DOHH2 (cell line): Measurements from ENCODE around the gene KNDC1.

ENCODE experiments used
- H3F3A ChIP-seq: fragments of 200-600 bp; sonication (generic), shearing (Covaris generic); 2 replicates; pipeline ENCODE4 v1.6.0; 2016; ENCODE audit warnings: antibody characterized with exemption, mild to moderate bottlenecking; ENCODE audit not compliant: control insufficient read depth, insufficient read depth
- H3K27ac ChIP-seq: fragments of 200-600 bp; sonication (generic); 2 replicates; pipeline ENCODE4 v1.5.1; 2014; ENCODE audit warnings: low read depth, mild to moderate bottlenecking, low read length, moderate library complexity
- H3K27me3 ChIP-seq: fragments of 200-600 bp; sonication (generic); 2 replicates; pipeline ENCODE4 v1.6.1; 2014; ENCODE audit warnings: mild to moderate bottlenecking, low read length, mixed read lengths; ENCODE audit not compliant: control insufficient read depth
- H3K36me3 ChIP-seq: fragments of 200-600 bp; sonication (generic); 2 replicates; pipeline ENCODE4 v1.6.1; 2014; ENCODE audit warnings: mild to moderate bottlenecking, low read length, moderate library complexity, mixed read lengths; ENCODE audit not compliant: control insufficient read depth
- H3K4me1 ChIP-seq: fragments of 200-600 bp; sonication (generic); 2 replicates; pipeline ENCODE4 v1.6.1; 2014; ENCODE audit warnings: mild to moderate bottlenecking, low read length, mixed read lengths; ENCODE audit not compliant: control insufficient read depth
- H3K4me2 ChIP-seq: fragments of 200-600 bp; sonication (generic); 2 replicates; pipeline ENCODE4 v1.6.0; 2014; ENCODE audit warnings: mild to moderate bottlenecking, low read length, moderate library complexity
- H3K4me3 ChIP-seq: fragments of 200-600 bp; sonication (generic); 2 replicates; pipeline ENCODE4 v1.5.1; 2014; ENCODE audit warnings: mild to moderate bottlenecking, low read length, mixed read lengths
- H3K79me2 ChIP-seq: fragments of 200-600 bp; sonication (generic); 2 replicates; pipeline ENCODE4 v1.6.1; 2014; ENCODE audit warnings: mild to moderate bottlenecking, low read length, mixed read lengths; ENCODE audit not compliant: control insufficient read depth
- H3K9me2 ChIP-seq: fragments of 200-600 bp; sonication (generic); replicated peaks from 2 replicates; pipeline ENCODE4 v1.6.1; 2014; ENCODE audit warnings: mild to moderate bottlenecking, low read length, mixed read lengths; ENCODE audit not compliant: control insufficient read depth
- H3K9me3 ChIP-seq: fragments of 200-600 bp; sonication (generic); 2 replicates; pipeline ENCODE4 v1.6.1; 2014; ENCODE audit warnings: antibody characterized with exemption, low read length, mixed read lengths; ENCODE audit not compliant: control insufficient read depth, insufficient read depth
- H4K20me1 ChIP-seq: fragments of 200-600 bp; sonication (generic); 2 replicates; pipeline ENCODE4 v1.6.0; 2014; ENCODE audit warnings: low read depth, mild to moderate bottlenecking, antibody characterized with exemption, low read length, moderate library complexity; ENCODE audit not compliant: control insufficient read depth, insufficient read depth
- CTCF ChIP-seq: fragments of 200-600 bp; sonication (generic); IDR thresholded peaks from one replicate; pipeline ENCODE4 v1.5.1; 2014; ENCODE audit warnings: antibody characterized with exemption, mild to moderate bottlenecking, low read depth, low read length; ENCODE audit not compliant: poor library complexity, severe bottlenecking
- EZH2phosphoT487 ChIP-seq: fragments of 200-600 bp; sonication (generic); IDR thresholded peaks from 2 replicates; pipeline ENCODE4 v1.6.1; 2017; ENCODE audit warnings: borderline replicate concordance, mild to moderate bottlenecking, antibody characterized with exemption, low read length, moderate library complexity, mixed read lengths

KNDC1 gene

GRCh38 chr10:133210398-133211140 is 50.5 kb downstream of the KNDC1 start:
- peaks cover 18% of the 10 kb centered on the region for H3K9me3 ChIP-seq

DNA sequence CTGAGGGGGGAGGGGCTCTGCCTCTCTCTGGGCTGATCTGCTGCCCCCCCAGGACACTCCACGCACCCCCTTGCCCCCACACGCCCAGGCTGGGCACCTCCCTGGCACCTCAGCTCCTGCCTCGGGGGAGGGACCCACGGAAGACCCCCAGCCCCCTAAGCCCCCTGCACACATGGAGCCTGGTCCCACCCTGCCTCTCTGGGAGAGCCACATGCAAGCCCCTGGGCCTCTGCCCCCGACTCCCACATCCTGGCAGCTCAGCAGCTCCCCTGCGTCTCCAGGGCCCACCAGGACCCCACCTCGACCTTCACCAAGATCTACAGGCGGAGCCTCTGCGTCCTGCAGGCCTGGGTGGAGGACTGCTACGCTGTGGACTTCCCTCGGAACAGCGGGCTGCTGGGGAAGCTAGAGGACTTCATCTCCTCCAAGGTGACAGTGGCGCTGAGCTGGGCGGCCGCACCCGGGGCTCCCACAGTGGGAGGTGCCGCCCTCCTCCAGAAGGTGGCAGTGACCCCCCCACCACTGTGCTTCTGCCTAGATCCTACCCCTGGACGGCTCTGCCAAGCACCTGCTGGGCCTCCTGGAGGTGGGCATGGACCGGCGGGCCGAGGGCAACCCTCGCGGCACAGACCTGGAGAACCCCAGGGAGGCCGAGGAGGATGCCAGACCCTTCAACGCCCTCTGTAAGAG is 51.3 kb downstream of the KNDC1 start:
- TF ChIP-seq EZH2phosphoT487 (no peak), CTCF (no peak)
- H3K27me3 ChIP-seq, result no peaks in the 10 kb centered on the region

More at GRCh38 chr10:133210398-133211140, 50.5 kb downstream of the KNDC1 start:
- Histone ChIP-seq H3K27ac (no peak overlapping the region), H3K79me2 (no peaks in the 10 kb centered on the region), H3K4me3 (no peak overlapping the region), H3K36me3 (no peaks in the 10 kb centered on the region), H3F3A (no peaks in the 10 kb centered on the region), H3K9me2 (no peaks in the 10 kb centered on the region), H3K4me2 (no peak overlapping the region), H4K20me1 (no peaks in the 10 kb centered on the region), H3K27me3 (no peaks in the 10 kb centered on the region), H3K4me1 (no peaks in the 10 kb centered on the region)
- TF ChIP-seq EZH2phosphoT487 (no peak), CTCF (no peak)

GRCh38 chr10:133211959-133212852 is 52.2 kb downstream of the KNDC1 start:
- no peaks in the 10 kb centered on the region for H3K4me1 ChIP-seq

More for the DNA sequence above, 51.3 kb downstream of the KNDC1 start:
- Histone ChIP-seq H3K4me2 (no peak overlapping the region), H3K4me3 (no peak overlapping the region), H3K36me3 (no peaks in the 10 kb centered on the region), H3K79me2 (no peaks in the 10 kb centered on the region), H3K4me1 (no peaks in the 10 kb centered on the region), H3K9me2 (no peaks in the 10 kb centered on the region), H3K9me3 (peaks cover 18% of the 10 kb centered on the region), H4K20me1 (no peaks in the 10 kb centered on the region), H3F3A (no peaks in the 10 kb centered on the region), H3K27ac (no peak overlapping the region)

More at GRCh38 chr10:133211959-133212852, 52.2 kb downstream of the KNDC1 start:
- Histone ChIP-seq H4K20me1 (no peaks in the 10 kb centered on the region), H3K27ac (no peak overlapping the region), H3K4me2 (no peak overlapping the region), H3K4me3 (no peak overlapping the region), H3K27me3 (no peaks in the 10 kb centered on the region), H3K79me2 (no peaks in the 10 kb centered on the region), H3K9me3 (peaks cover 18% of the 10 kb centered on the region), H3F3A (no peaks in the 10 kb centered on the region), H3K36me3 (no peaks in the 10 kb centered on the region), H3K9me2 (no peaks in the 10 kb centered on the region)
- TF ChIP-seq CTCF (no peak), EZH2phosphoT487 (no peak)
